WTC11 (cell line): ENCODE data around the gene HLF.

Source experiments
- ATF3 ChIP-seq: sonication (generic); formaldehyde crosslinking; conservative IDR thresholded peaks from 2 replicates; pipeline ENCODE4 v1.8.1; 2022; ENCODE audit warnings: mild to moderate bottlenecking, missing genetic modification reagents
- CBFB ChIP-seq: sonication (generic); formaldehyde crosslinking; IDR thresholded peaks from 2 replicates; pipeline ENCODE4 v1.8.1; 2022; ENCODE audit warnings: mild to moderate bottlenecking, low read depth, missing genetic modification reagents
- CREB1 ChIP-seq: sonication (generic); formaldehyde crosslinking; IDR thresholded peaks from 2 replicates; pipeline ENCODE4 v1.8.0; 2023; ENCODE audit warnings: mild to moderate bottlenecking, missing genetic modification reagents
- CTCF ChIP-seq: fragments of 200-600 bp; IDR thresholded peaks from 2 replicates; pipeline ENCODE4 v1.8.0; 2022; ENCODE audit warnings: antibody characterized with exemption
- E2F5 ChIP-seq: sonication (generic); formaldehyde crosslinking; IDR thresholded peaks from 2 replicates; pipeline ENCODE4 v1.8.1; 2022; ENCODE audit warnings: mild to moderate bottlenecking, moderate library complexity, missing genetic modification reagents
- ESRRA ChIP-seq: sonication (generic); formaldehyde crosslinking; IDR thresholded peaks from 2 replicates; pipeline ENCODE4 v1.8.1; 2022; ENCODE audit warnings: mild to moderate bottlenecking, missing genetic modification reagents, borderline replicate concordance
- ETV6 ChIP-seq: sonication (generic); formaldehyde crosslinking; IDR thresholded peaks from 2 replicates; pipeline ENCODE4 v1.8.1; 2022; ENCODE audit warnings: mild to moderate bottlenecking, missing genetic modification reagents
- FOXJ3 ChIP-seq: sonication (generic); formaldehyde crosslinking; IDR thresholded peaks from 2 replicates; pipeline ENCODE4 v1.9.0; 2021; ENCODE audit warnings: missing genetic modification reagents, mild to moderate bottlenecking, borderline replicate concordance
- ZNF138 ChIP-seq: sonication (generic); formaldehyde crosslinking; conservative IDR thresholded peaks from 2 replicates; pipeline ENCODE4 v1.8.1; 2022; ENCODE audit warnings: mild to moderate bottlenecking, moderate library complexity, missing genetic modification reagents

GRCh38 chr17:55249861-55250260, 14.9 kb upstream of the HLF start:
- TF ChIP-seq ETV6 (CRISPR knock-in tag) = no peak
- TF ChIP-seq FOXJ3 (CRISPR knock-in tag) = no peak
- TF ChIP-seq CTCF = no peak
- TF ChIP-seq ATF3 = no peak
- no peak for TF ChIP-seq ZNF138
- TF ChIP-seq CREB1 (CRISPR knock-in tag) = no peak
- TF ChIP-seq CBFB (CRISPR knock-in tag) = no peak
- TF ChIP-seq ESRRA = no peak
- TF ChIP-seq E2F5 (CRISPR knock-in tag) = no peak
